OCI-LY3 (cell line): ENCODE results near the gene CD2AP.
"Not testable (repeated sequence)": the region's sequence is repeated elsewhere in the genome, so short reads cannot be mapped to it uniquely, and the experiment has no call there.

Experiments used
- EZH2phosphoT487 ChIP-seq: fragments of 200-600 bp; shearing (Covaris generic); IDR thresholded peaks from 2 replicates; pipeline ENCODE4 v1.6.1; 2018; ENCODE audit warnings: antibody characterized with exemption, mixed run types, low read depth
- TF ChIP-seq, protein P1 (sequence below): fragments of 200-600, 300-600 bp; sonication (generic); IDR thresholded peaks from 2 replicates; pipeline ENCODE4 v1.5.1; 2014; ENCODE audit warnings: antibody characterized with exemption, low read length, low read depth

GRCh38 chr6:47566602-47567001 is 89.0 kb downstream of the CD2AP start:
- TF ChIP-seq, protein P1, sequence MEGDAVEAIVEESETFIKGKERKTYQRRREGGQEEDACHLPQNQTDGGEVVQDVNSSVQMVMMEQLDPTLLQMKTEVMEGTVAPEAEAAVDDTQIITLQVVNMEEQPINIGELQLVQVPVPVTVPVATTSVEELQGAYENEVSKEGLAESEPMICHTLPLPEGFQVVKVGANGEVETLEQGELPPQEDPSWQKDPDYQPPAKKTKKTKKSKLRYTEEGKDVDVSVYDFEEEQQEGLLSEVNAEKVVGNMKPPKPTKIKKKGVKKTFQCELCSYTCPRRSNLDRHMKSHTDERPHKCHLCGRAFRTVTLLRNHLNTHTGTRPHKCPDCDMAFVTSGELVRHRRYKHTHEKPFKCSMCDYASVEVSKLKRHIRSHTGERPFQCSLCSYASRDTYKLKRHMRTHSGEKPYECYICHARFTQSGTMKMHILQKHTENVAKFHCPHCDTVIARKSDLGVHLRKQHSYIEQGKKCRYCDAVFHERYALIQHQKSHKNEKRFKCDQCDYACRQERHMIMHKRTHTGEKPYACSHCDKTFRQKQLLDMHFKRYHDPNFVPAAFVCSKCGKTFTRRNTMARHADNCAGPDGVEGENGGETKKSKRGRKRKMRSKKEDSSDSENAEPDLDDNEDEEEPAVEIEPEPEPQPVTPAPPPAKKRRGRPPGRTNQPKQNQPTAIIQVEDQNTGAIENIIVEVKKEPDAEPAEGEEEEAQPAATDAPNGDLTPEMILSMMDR: not testable (repeated sequence)
- not testable (repeated sequence) for TF ChIP-seq EZH2phosphoT487
